Measurements from ENCODE around the gene HLA-B.
"Not testable (repeated sequence)": the region's sequence is repeated elsewhere in the genome, so short reads cannot be mapped to it uniquely, and the experiment has no call there.

Gene HLA-B

GRCh38 chr6:31356946-31357466 lies at the start of gene HLA-B:
Gene HLA-B, minus strand, starts transcription at chr6:31357179. Its CDS starts 21 bp downstream, at chr6:31357158.
- peak within 1 kb of the TSS; percentile 81 to 96 for H3K27ac ChIP-seq
- H3K27me3 ChIP-seq = no peaks in the 10 kb centered on the region
- peaks cover 0 to 15% (median 14%) of the 10 kb centered on the region in 3 donors for H3K36me3 ChIP-seq
- intact Hi-C loops (cut with DNase I; ENCODE audit: low total_unique reads) = no loop called here
- no peak for TF ChIP-seq CTCF (IDR thresholded peaks at IDR 0.05)
- DNase-seq = peak; percentile 73 to 90
- H3K4me1 ChIP-seq = peaks cover 0 to 11% (median 5%) of the 10 kb centered on the region in 4 donors
- H3K4me3 ChIP-seq = peak within 1 kb of the TSS; percentile 71 to 77
- no peaks in the 10 kb centered on the region for H3K9me3 ChIP-seq

GRCh38 chr6:31405996-31406395 lies 49.0 kb upstream of the HLA-B start:
- intact Hi-C loops (cut with DNase I; ENCODE audit: low total_unique reads) = no loop called here
- no peak for DNase-seq
- H3K9me3 ChIP-seq = no peaks in the 10 kb centered on the region
- no peaks in the 10 kb centered on the region for H3K27me3 ChIP-seq
- TF ChIP-seq CTCF (IDR thresholded peaks at IDR 0.05) = no peak
- no peak overlapping the region for H3K4me3 ChIP-seq
- H3K27ac ChIP-seq = no peak overlapping the region
- peaks cover 4 to 8% (median 5%) of the 10 kb centered on the region in 3 donors for H3K36me3 ChIP-seq
- H3K4me1 ChIP-seq = peaks cover 0 to 75% (median 48%) of the 10 kb centered on the region in 4 donors

GRCh38 chr6:31404061-31404364 lies 47.0 kb upstream of the HLA-B start:
- peak overlapping the region; percentile 88 to 95 for H3K4me3 ChIP-seq
- peak overlapping the region; percentile 94 to 99 for H3K27ac ChIP-seq
- H3K36me3 ChIP-seq; H3K9me3 ChIP-seq; intact Hi-C loops (cut with DNase I; ENCODE audit: low total_unique reads); H3K27me3 ChIP-seq; DNase-seq: not testable (repeated sequence)
- peaks cover 0 to 60% (median 40%) of the 10 kb centered on the region in 4 donors for H3K4me1 ChIP-seq

- no peaks in the 10 kb centered on the region for H3K9me3 ChIP-seq
- peak; percentile 92 to 95 for DNase-seq
- H3K27me3 ChIP-seq = no peaks in the 10 kb centered on the region
- H3K4me1 ChIP-seq = peaks cover 0 to 60% (median 39%) of the 10 kb centered on the region in 4 donors
- H3K4me3 ChIP-seq = peak within 1 kb of the TSS; percentile 88 to 95
- H3K36me3 ChIP-seq = no peaks in the 10 kb centered on the region
- intact Hi-C loops (cut with DNase I; ENCODE audit: low total_unique reads) = no loop called here
- peak in 1 of 2 experiments; percentile 8 for TF ChIP-seq CTCF (IDR thresholded peaks at IDR 0.05)
- H3K27ac ChIP-seq = peak within 1 kb of the TSS; percentile 94 to 99
Measured at GRCh38 chr6:31403283-31404060, 46.5 kb upstream of the HLA-B start, which contains the start of gene MICA. Gene MICA, plus strand, starts transcription at chr6:31403595. Its CDS starts 38 bp downstream, at chr6:31403633.

GRCh38 chr6:31402324-31403282 lies 45.6 kb upstream of the HLA-B start:
- peak in 1 of 2 donors; percentile 42 for DNase-seq
- peaks cover 0 to 58% (median 40%) of the 10 kb centered on the region in 4 donors for H3K4me1 ChIP-seq
- H3K9me3 ChIP-seq = no peaks in the 10 kb centered on the region
- intact Hi-C loops (cut with DNase I; ENCODE audit: low total_unique reads) = no loop called here
- no peaks in the 10 kb centered on the region for H3K36me3 ChIP-seq
- H3K4me3 ChIP-seq = peak overlapping the region; percentile 88 to 95
- H3K27me3 ChIP-seq = no peaks in the 10 kb centered on the region
- no peak for TF ChIP-seq CTCF (IDR thresholded peaks at IDR 0.05)
- peak overlapping the region; percentile 94 to 99 for H3K27ac ChIP-seq

Measured in tibial artery (tissue), 4 donors.